DMS 273 (cell line): ENCODE data around the gene DOCK2.
"Not testable (repeated sequence)": the region's sequence is repeated elsewhere in the genome, so short reads cannot be mapped to it uniquely, and the experiment has no call there.

Experiments
- DNase-seq: peaks from one replicate; lab custom pipeline; 2025; ENCODE audit not compliant: unreplicated experiment; lab: John Stamatoyannopoulos, UW

Gene DOCK2

GRCh38 chr5:169753795-169754194 is 116.7 kb downstream of the DOCK2 start:
- DNase-seq = no peak

- no peak for DNase-seq
Observed at GRCh38 chr5:169754737-169755136, 117.7 kb downstream of the DOCK2 start.

- DNase-seq = no peak
Observed at GRCh38 chr5:169756071-169756765, 119.1 kb downstream of the DOCK2 start.

GRCh38 chr5:169757016-169757415 is 119.9 kb downstream of the DOCK2 start:
- DNase-seq = no peak

- no peak for DNase-seq
Observed at GRCh38 chr5:169758886-169759285, 121.8 kb downstream of the DOCK2 start.

GRCh38 chr5:169760229-169760628 is 123.2 kb downstream of the DOCK2 start:
- DNase-seq = no peak

- peak; percentile 16 for DNase-seq
Observed at GRCh38 chr5:169762338-169763095, 125.4 kb downstream of the DOCK2 start.

- peak; percentile 91 for DNase-seq
Observed at GRCh38 chr5:169763376-169764017, 126.4 kb downstream of the DOCK2 start.

GRCh38 chr5:169764018-169764378 is 126.9 kb downstream of the DOCK2 start:
- peak; percentile 89 for DNase-seq

GRCh38 chr5:169765176-169765996 is 128.3 kb downstream of the DOCK2 start:
- peak; percentile 56 for DNase-seq

- DNase-seq = not testable (repeated sequence)
Observed at GRCh38 chr5:169766943-169767342, 129.9 kb downstream of the DOCK2 start.

- DNase-seq = peak; percentile 11
Observed at GRCh38 chr5:169767938-169768337, 130.9 kb downstream of the DOCK2 start.

- no peak for DNase-seq
Observed at GRCh38 chr5:169768416-169768815, 131.3 kb downstream of the DOCK2 start.

GRCh38 chr5:169770109-169770508 is 133.0 kb downstream of the DOCK2 start:
- DNase-seq = no peak

GRCh38 chr5:169772256-169772655 is 135.2 kb downstream of the DOCK2 start:
- DNase-seq = no peak

- no peak for DNase-seq
Observed at GRCh38 chr5:169772688-169773087, 135.6 kb downstream of the DOCK2 start.

- DNase-seq = no peak
Observed at GRCh38 chr5:169777159-169777558, 140.1 kb downstream of the DOCK2 start.

- no peak for DNase-seq
Observed at GRCh38 chr5:169778622-169779596, 141.8 kb downstream of the DOCK2 start.

- peak; percentile 9 for DNase-seq
Observed at GRCh38 chr5:169781420-169782345, 144.6 kb downstream of the DOCK2 start.
